Astrocyte (in vitro differentiated cells and primary cell): ENCODE data around the gene WWTR1.

ENCODE experiments used
- CTCF ChIP-seq: IDR thresholded peaks from 2 replicates; pipeline ENCODE4 v1.5.1; 2011; ENCODE audit warnings: low read depth, mild to moderate bottlenecking, inconsistent platforms, low read length, moderate library complexity; ENCODE audit not compliant: insufficient read depth
- EZH2 ChIP-seq: IDR thresholded peaks from 2 replicates; pipeline ENCODE4 v1.6.1; 2012; ENCODE audit warnings: mild to moderate bottlenecking, low read length, inconsistent platforms; ENCODE audit not compliant: insufficient read depth

GRCh38 chr3:149560001-149560400, 97.8 kb downstream of the WWTR1 start:
- TF ChIP-seq CTCF, result no peak
- TF ChIP-seq EZH2, result no peak
